Activated CD4-positive, alpha-beta T cell treated with anti-CD3 and anti-CD28 coated beads, Interleukin-2, Interleukin-6, amounts not matched to agents 100 ng/mL and 50 ng/mL, durations not matched to agents 16 hours and 8 hours (primary cell): Measurements from ENCODE around the gene OXA1L.
"Not testable (repeated sequence)": the region's sequence is repeated elsewhere in the genome, so short reads cannot be mapped to it uniquely, and the experiment has no call there.

Source experiments
- DNase-seq: peaks from one replicate; pipeline ENCODE4 v3.0.0-alpha.2; 2020

Gene OXA1L

GRCh38 chr14:22766457-22767322, at the start of gene OXA1L:
OXA1L (plus strand) TSS chr14:22766688; CDS start chr14:22766702, 14 bp downstream.
- peak; percentile 97 for DNase-seq

GRCh38 chr14:22718091-22718490, 48.4 kb upstream of the OXA1L start:
- DNase-seq = no peak

GRCh38 chr14:22721213-22721612, 45.3 kb upstream of the OXA1L start:
- no peak for DNase-seq

GRCh38 chr14:22723815-22724214, 42.7 kb upstream of the OXA1L start:
- no peak for DNase-seq

GRCh38 chr14:22724847-22725246, 41.6 kb upstream of the OXA1L start:
- not testable (repeated sequence) for DNase-seq

- DNase-seq = not testable (repeated sequence)
Measured at GRCh38 chr14:22725374-22725773, 41.1 kb upstream of the OXA1L start.

GRCh38 chr14:22726012-22726411, 40.5 kb upstream of the OXA1L start:
- DNase-seq = no peak

- DNase-seq = not testable (repeated sequence)
Measured at GRCh38 chr14:22732062-22732461, 34.4 kb upstream of the OXA1L start.

- DNase-seq = no peak
Measured at GRCh38 chr14:22733829-22734228, 32.7 kb upstream of the OXA1L start.

GRCh38 chr14:22735096-22735495, 31.4 kb upstream of the OXA1L start:
- no peak for DNase-seq

- DNase-seq = not testable (repeated sequence)
Measured at GRCh38 chr14:22736384-22736783, 30.1 kb upstream of the OXA1L start.

GRCh38 chr14:22737052-22737451, 29.4 kb upstream of the OXA1L start:
- peak; percentile 87 for DNase-seq

- no peak for DNase-seq
Measured at GRCh38 chr14:22739423-22739822, 27.1 kb upstream of the OXA1L start.

- no peak for DNase-seq
Measured at GRCh38 chr14:22740020-22740419, 26.5 kb upstream of the OXA1L start.

GRCh38 chr14:22747769-22748168, 18.7 kb upstream of the OXA1L start:
- no peak for DNase-seq

- no peak for DNase-seq
Measured at GRCh38 chr14:22748206-22748605, 18.3 kb upstream of the OXA1L start.

GRCh38 chr14:22748631-22749068, 17.8 kb upstream of the OXA1L start:
- DNase-seq = no peak

GRCh38 chr14:22752422-22752821, 14.1 kb upstream of the OXA1L start:
- no peak for DNase-seq

GRCh38 chr14:22753586-22753985, 12.9 kb upstream of the OXA1L start:
- DNase-seq = no peak

- not testable (repeated sequence) for DNase-seq
Measured at GRCh38 chr14:22757972-22758650, 8.4 kb upstream of the OXA1L start.

- DNase-seq = no peak
Measured at GRCh38 chr14:22761734-22762133, 4.8 kb upstream of the OXA1L start.

GRCh38 chr14:22764382-22764781, 2.1 kb upstream of the OXA1L start:
- DNase-seq = no peak

- no peak for DNase-seq
Measured at GRCh38 chr14:22767323-22767589, 768 bp downstream of the OXA1L start.

GRCh38 chr14:22768947-22769346, 2.5 kb downstream of the OXA1L start:
- no peak for DNase-seq
